Endothelial cell of umbilical vein (primary cell): ENCODE data around the gene MALL. TPM values are rescaled to one million over a fixed set of nuclear protein-coding genes. Genes with fewer than 3 reads are reported as not detected.

Source experiments
- BruUV-seq: library from RNA; stranded (reverse); fragments of 400-500 nt; replicated peaks from 2 replicates; lab custom pipeline; 2021; lab: Mats Ljungman, UMichigan
- CTCF ChIA-PET: fragments of 300-600, 350-600 bp; sonication (Branson Sonifier 250); formaldehyde crosslinking; loops from one replicate; lab custom pipeline; 2021; ENCODE audit warnings: antibody characterized with exemption, inconsistent platforms; lab: Charles Lee
- POLR2A ChIA-PET: fragments of 300-600, 350-600 bp; sonication (Branson Sonifier 250); formaldehyde crosslinking; loops from one replicate; lab custom pipeline; 2021; ENCODE audit warnings: antibody characterized with exemption, inconsistent platforms; lab: Charles Lee
- DNase-seq: peaks from one replicate; pipeline ENCODE4 v3.0.0-alpha.2; 2011; ENCODE audit warnings: low read depth, low spot score
- FAIRE-seq: peaks from 2 replicates; lab custom pipeline; 2011; peaks lifted over from hg19 to GRCh38; lab: Jason Lieb, UNC
- H2AFZ ChIP-seq: 2 replicates; pipeline ENCODE4 v1.6.0; 2012; ENCODE audit warnings: low read depth, low read length, control low read depth, inconsistent platforms
- H3K27ac ChIP-seq: 2 replicates; pipeline ENCODE4 v1.5.1; 2011; ENCODE audit warnings: low read depth, mild to moderate bottlenecking, control low read depth, low read length, moderate library complexity; ENCODE audit not compliant: insufficient read depth
- H3K27me3 ChIP-seq, 2 experiments: 2 replicates each; pipeline versions ENCODE4 v1.6.0 to v1.6.1; 2011; ENCODE audit warnings: low read length in 2 of 2, mixed read lengths in 1 of 2; ENCODE audit not compliant: control insufficient read depth in 2 of 2, insufficient read depth in 2 of 2
- H3K36me3 ChIP-seq, 2 experiments: 2 replicates in 1 of 2; 3 replicates in 1 of 2; pipeline ENCODE4 v1.5.1; 2011; ENCODE audit warnings: low read length in 2 of 2, mild to moderate bottlenecking in 1 of 2, moderate library complexity in 1 of 2; ENCODE audit not compliant: control insufficient read depth in 2 of 2, insufficient read depth in 2 of 2; ENCODE audit errors: extremely low read depth in 1 of 2
- H3K4me1 ChIP-seq: 3 replicates; pipeline ENCODE4 v1.5.1; 2011; ENCODE audit warnings: mild to moderate bottlenecking, low read length; ENCODE audit not compliant: control insufficient read depth, insufficient read depth; ENCODE audit errors: extremely low read depth
- H3K4me2 ChIP-seq: 2 replicates; pipeline ENCODE4 v1.6.1; 2011; ENCODE audit warnings: low read length, control low read depth, mixed read lengths; ENCODE audit not compliant: insufficient read depth
- H3K4me3 ChIP-seq, 3 experiments: fragments of 200-600 bp in 1 of 3; sonication (generic), shearing (Covaris generic) in 1 of 3; replicated peaks in 1 of 3; 2 replicates each; pipeline ENCODE4 v1.5.1; 2011 to 2016; ENCODE audit warnings: control low read depth in 3 of 3, low read length in 3 of 3, mild to moderate bottlenecking in 2 of 3, inconsistent platforms in 1 of 3, low read depth in 1 of 3, moderate library complexity in 1 of 3; ENCODE audit not compliant: insufficient read depth in 1 of 3
- H3K79me2 ChIP-seq: 2 replicates; pipeline ENCODE4 v1.6.0; 2012; ENCODE audit warnings: low read length, inconsistent platforms; ENCODE audit not compliant: control insufficient read depth, insufficient read depth
- H3K9ac ChIP-seq: replicated peaks from 2 replicates; pipeline ENCODE3; 2011; ENCODE audit warnings: low read length, control low read depth; ENCODE audit not compliant: insufficient read depth; ENCODE audit errors: extremely low read depth
- H3K9me1 ChIP-seq: replicated peaks from 3 replicates; pipeline ENCODE4 v1.6.0; 2011; ENCODE audit warnings: mild to moderate bottlenecking, low read length; ENCODE audit not compliant: control insufficient read depth, insufficient read depth; ENCODE audit errors: extremely low read depth
- H3K9me3 ChIP-seq: replicated peaks from 2 replicates; pipeline ENCODE4 v1.5.1; 2012; ENCODE audit warnings: low read length, inconsistent platforms; ENCODE audit not compliant: control insufficient read depth, insufficient read depth
- H4K20me1 ChIP-seq: replicated peaks from 2 replicates; pipeline ENCODE3; 2011; ENCODE audit warnings: mild to moderate bottlenecking, low read length; ENCODE audit not compliant: control insufficient read depth, insufficient read depth; ENCODE audit errors: extremely low read depth
- EZH2 ChIP-seq: IDR thresholded peaks from 2 replicates; pipeline ENCODE4 v1.6.1; 2012; ENCODE audit warnings: borderline replicate concordance, low read depth, mild to moderate bottlenecking, moderate library complexity, low read length, inconsistent platforms; ENCODE audit not compliant: severe bottlenecking
- FOS ChIP-seq: IDR thresholded peaks from 2 replicates; pipeline ENCODE4 v1.6.1; 2011; ENCODE audit warnings: mild to moderate bottlenecking, low read length, moderate library complexity, borderline replicate concordance; ENCODE audit not compliant: insufficient read depth
- GATA2 ChIP-seq: IDR thresholded peaks from 2 replicates; pipeline ENCODE4 v1.7.0; 2011; ENCODE audit warnings: low read depth, mild to moderate bottlenecking, moderate library complexity, mixed read lengths, low read length; ENCODE audit not compliant: insufficient read length, insufficient read depth
- JUN ChIP-seq: IDR thresholded peaks from 2 replicates; pipeline ENCODE4 v1.6.1; 2011; ENCODE audit warnings: borderline replicate concordance, low read depth; ENCODE audit not compliant: insufficient read length, insufficient read depth
- MYC ChIP-seq: IDR thresholded peaks from one replicate; pipeline ENCODE4 v1.6.1; 2011; ENCODE audit warnings: mild to moderate bottlenecking, low read depth, low read length
- POLR2A ChIP-seq: IDR thresholded peaks from 2 replicates; pipeline ENCODE4 v1.6.1; 2012; ENCODE audit warnings: low read depth, mild to moderate bottlenecking, control low read depth, low read length
- POLR2AphosphoS5 ChIP-seq: IDR thresholded peaks from 2 replicates; pipeline ENCODE4 v1.6.1; 2012; ENCODE audit warnings: low read depth, mild to moderate bottlenecking, control low read depth, low read length, moderate library complexity; ENCODE audit not compliant: insufficient read depth
- dilution Hi-C: fragments of 300-500 bp; cut with MboI; formaldehyde crosslinking; loops from one replicate; pipeline ENCODE4 v1.15.0; 2019; ENCODE audit warnings: low sequenced_read_pairs; ENCODE audit not compliant: extremely low pct_ligation_motif_present
- intact Hi-C: fragments of 100-400 bp; cut with micrococcal nuclease; formaldehyde crosslinking; loops from one replicate; pipeline ENCODE4 v1.10.0; 2022
- polyA plus RNA-seq, 4 experiments: library from polyadenylated mRNA; depleted of rRNA in 3 of 4; stranded (reverse) in 3 of 4; unstranded in 1 of 4; fragments of >200 nt; gene quantifications; 2 replicates each; pipeline versions ENCODE4 v1.2.1 to v1.2.3, GENCODE V29; 2011 to 2012; ENCODE audit warnings: missing spikeins in 1 of 4
- total RNA-seq: library from RNA; stranded (reverse); gene quantifications from 2 replicates; pipeline ENCODE4 v1.2.3, GENCODE V29; 2021
- TF ChIP-seq, protein P1 (sequence below): IDR thresholded peaks from 2 replicates; pipeline ENCODE4 v1.6.1; 2011; ENCODE audit not compliant: insufficient read depth, insufficient read length
- TF ChIP-seq, protein P2 (sequence below), 2 donors: IDR thresholded peaks; 1 replicate in 1 of 2; 2 replicates in 1 of 2; pipeline ENCODE4 v1.5.1; 2011; ENCODE audit warnings: low read length in 2 of 2, mild to moderate bottlenecking in 2 of 2, moderate library complexity in 2 of 2, control low read depth in 1 of 2, inconsistent platforms in 1 of 2, low read depth in 1 of 2; ENCODE audit not compliant: insufficient read depth in 1 of 2; ENCODE audit errors: extremely low read depth in 1 of 2

Gene MALL
- total and polyA plus RNA-seq, 2 donors (not counting 3 experiments of a cell fraction or from before 2014, with no cell fraction given) = 31.5 to 114 TPM

DNA sequence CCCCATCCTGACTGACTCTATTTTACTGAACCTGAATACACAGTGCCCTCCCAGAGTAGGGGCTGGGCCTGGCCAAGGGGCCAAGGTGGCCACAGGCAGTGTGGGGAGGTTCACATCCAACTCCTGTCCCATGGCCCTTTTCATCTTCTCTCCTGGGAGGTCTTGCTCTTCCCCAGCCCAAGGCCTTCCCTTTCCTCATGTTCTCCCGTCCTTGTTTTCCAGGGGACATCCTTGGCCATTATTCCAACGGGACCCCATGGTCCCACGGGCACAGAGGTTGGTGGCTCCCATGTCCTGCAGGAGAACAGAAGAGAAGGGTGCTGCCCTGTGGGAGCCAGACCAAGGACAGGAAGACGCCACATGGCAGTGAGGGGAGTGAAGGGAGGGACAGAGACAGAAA lies 10.4 kb downstream of the MALL start:
- ChIA-PET POLR2A (no interaction called here), CTCF (interaction anchor here (1.0 to 2.5 kb wide), 3 partner anchors 10 to 51 kb away, joined by 3 to 51 read pairs (median 23); partner anchors contain the start of gene MALL)
- no peak overlapping the region for H3K4me3 ChIP-seq
- H3K9me3 ChIP-seq = no peaks in the 10 kb centered on the region
- BruUV-seq = no TSS peak
- no peak overlapping the region for H2AFZ ChIP-seq
- H3K9me1 ChIP-seq = no peaks in the 10 kb centered on the region
- H3K27me3 ChIP-seq = no peaks in the 10 kb centered on the region
- peak overlapping the region; percentile 95 for H3K27ac ChIP-seq
- peaks cover 78% of the 10 kb centered on the region for H3K4me1 ChIP-seq
- DNase-seq (no peak), FAIRE-seq (no peak)
- dilution Hi-C loops = no loop called here
- H4K20me1 ChIP-seq = no peaks in the 10 kb centered on the region
- H3K4me2 ChIP-seq = peak overlapping the region; percentile 49
- TF ChIP-seq, protein P1, sequence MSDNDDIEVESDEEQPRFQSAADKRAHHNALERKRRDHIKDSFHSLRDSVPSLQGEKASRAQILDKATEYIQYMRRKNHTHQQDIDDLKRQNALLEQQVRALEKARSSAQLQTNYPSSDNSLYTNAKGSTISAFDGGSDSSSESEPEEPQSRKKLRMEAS = no peak
- TF ChIP-seq MYC (no peak), POLR2A (no peak), GATA2 (no peak), POLR2AphosphoS5 (no peak), FOS (no peak), EZH2 (no peak), JUN (no peak)
- TF ChIP-seq, protein P2, sequence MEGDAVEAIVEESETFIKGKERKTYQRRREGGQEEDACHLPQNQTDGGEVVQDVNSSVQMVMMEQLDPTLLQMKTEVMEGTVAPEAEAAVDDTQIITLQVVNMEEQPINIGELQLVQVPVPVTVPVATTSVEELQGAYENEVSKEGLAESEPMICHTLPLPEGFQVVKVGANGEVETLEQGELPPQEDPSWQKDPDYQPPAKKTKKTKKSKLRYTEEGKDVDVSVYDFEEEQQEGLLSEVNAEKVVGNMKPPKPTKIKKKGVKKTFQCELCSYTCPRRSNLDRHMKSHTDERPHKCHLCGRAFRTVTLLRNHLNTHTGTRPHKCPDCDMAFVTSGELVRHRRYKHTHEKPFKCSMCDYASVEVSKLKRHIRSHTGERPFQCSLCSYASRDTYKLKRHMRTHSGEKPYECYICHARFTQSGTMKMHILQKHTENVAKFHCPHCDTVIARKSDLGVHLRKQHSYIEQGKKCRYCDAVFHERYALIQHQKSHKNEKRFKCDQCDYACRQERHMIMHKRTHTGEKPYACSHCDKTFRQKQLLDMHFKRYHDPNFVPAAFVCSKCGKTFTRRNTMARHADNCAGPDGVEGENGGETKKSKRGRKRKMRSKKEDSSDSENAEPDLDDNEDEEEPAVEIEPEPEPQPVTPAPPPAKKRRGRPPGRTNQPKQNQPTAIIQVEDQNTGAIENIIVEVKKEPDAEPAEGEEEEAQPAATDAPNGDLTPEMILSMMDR (IDR thresholded peaks at IDR 0.05; ENCODE audit: extremely low read depth in 1 of 2, insufficient read depth in 1 of 2, low read depth in 1 of 2, low read length in 2 of 2) = no peak
- H3K9ac ChIP-seq = peak overlapping the region; percentile 50
- intact Hi-C loops = no loop called here
- peaks cover 53% of the 10 kb centered on the region for H3K79me2 ChIP-seq
- H3K36me3 ChIP-seq = peaks cover 0 to 6% of the 10 kb centered on the region in 2 experiments
